ENCODE measurements around the gene DNAI2.

Gene DNAI2

GRCh38 chr17:74274060-74274708 lies at the start of gene DNAI2:
Gene DNAI2 (plus strand): TSS chr17:74274234. CDS start chr17:74281818, 7,584 bp downstream.
- peaks cover 15% of the 10 kb centered on the region for H3K27me3 ChIP-seq (ENCODE audit: control insufficient read depth, insufficient read depth, low read length)
- H3K4me3 ChIP-seq (ENCODE audit: low read depth, low read length) = peak within 1 kb of the TSS; percentile 45; the same call in 1 of the 2 replicates
- no peaks in the 10 kb centered on the region for H3K36me3 ChIP-seq (ENCODE audit: control insufficient read depth, insufficient read depth, low read length)
- H3K9me3 ChIP-seq (ENCODE audit: control insufficient read depth, insufficient read depth, low read length) = no peaks in the 10 kb centered on the region
- peaks cover 10% of the 10 kb centered on the region; the same call in 1 of the 2 replicates for H3K4me1 ChIP-seq (ENCODE audit: control insufficient read depth, insufficient read depth, low read length)
- H3K27ac ChIP-seq (ENCODE audit: low read depth, low read length) = no peak within 1 kb of the TSS
- H3K9ac ChIP-seq (ENCODE audit: low read depth, low read length) = no peak within 1 kb of the TSS

- no peak overlapping the region for H3K9ac ChIP-seq (ENCODE audit: low read depth, low read length)
- no peak overlapping the region for H3K4me3 ChIP-seq (ENCODE audit: low read depth, low read length)
- no peak overlapping the region for H3K27ac ChIP-seq (ENCODE audit: low read depth, low read length)
- no peaks in the 10 kb centered on the region for H3K4me1 ChIP-seq (ENCODE audit: control insufficient read depth, insufficient read depth, low read length)
- no peaks in the 10 kb centered on the region for H3K27me3 ChIP-seq (ENCODE audit: control insufficient read depth, insufficient read depth, low read length)
- no peaks in the 10 kb centered on the region for H3K36me3 ChIP-seq (ENCODE audit: control insufficient read depth, insufficient read depth, low read length)
- H3K9me3 ChIP-seq (ENCODE audit: control insufficient read depth, insufficient read depth, low read length) = no peaks in the 10 kb centered on the region
Measured at GRCh38 chr17:74224959-74225725, 48.9 kb upstream of the DNAI2 start.

GRCh38 chr17:74226252-74226651 lies 47.8 kb upstream of the DNAI2 start:
- H3K27me3 ChIP-seq (ENCODE audit: control insufficient read depth, insufficient read depth, low read length) = no peaks in the 10 kb centered on the region

GRCh38 chr17:74227271-74228080 lies 46.6 kb upstream of the DNAI2 start:
- Histone ChIP-seq H3K9ac (ENCODE audit: low read depth, low read length) (no peak overlapping the region), H3K4me1 (ENCODE audit: control insufficient read depth, insufficient read depth, low read length) (no peaks in the 10 kb centered on the region), H3K27me3 (ENCODE audit: control insufficient read depth, insufficient read depth, low read length) (no peaks in the 10 kb centered on the region), H3K27ac (ENCODE audit: low read depth, low read length) (no peak overlapping the region), H3K4me3 (ENCODE audit: low read depth, low read length) (no peak overlapping the region), H3K9me3 (ENCODE audit: control insufficient read depth, insufficient read depth, low read length) (no peaks in the 10 kb centered on the region), H3K36me3 (ENCODE audit: control insufficient read depth, insufficient read depth, low read length) (no peaks in the 10 kb centered on the region)

More at GRCh38 chr17:74226252-74226651, 47.8 kb upstream of the DNAI2 start:
- Histone ChIP-seq H3K36me3 (ENCODE audit: control insufficient read depth, insufficient read depth, low read length) (no peaks in the 10 kb centered on the region), H3K4me3 (ENCODE audit: low read depth, low read length) (no peak overlapping the region), H3K4me1 (ENCODE audit: control insufficient read depth, insufficient read depth, low read length) (no peaks in the 10 kb centered on the region), H3K9me3 (ENCODE audit: control insufficient read depth, insufficient read depth, low read length) (no peaks in the 10 kb centered on the region), H3K9ac (ENCODE audit: low read depth, low read length) (no peak overlapping the region), H3K27ac (ENCODE audit: low read depth, low read length) (no peak overlapping the region)

- no peaks in the 10 kb centered on the region for H3K9me3 ChIP-seq (ENCODE audit: control insufficient read depth, insufficient read depth, low read length)
- H3K4me1 ChIP-seq (ENCODE audit: control insufficient read depth, insufficient read depth, low read length) = no peaks in the 10 kb centered on the region
- no peaks in the 10 kb centered on the region for H3K36me3 ChIP-seq (ENCODE audit: control insufficient read depth, insufficient read depth, low read length)
- no peaks in the 10 kb centered on the region for H3K27me3 ChIP-seq (ENCODE audit: control insufficient read depth, insufficient read depth, low read length)
- no peak overlapping the region for H3K9ac ChIP-seq (ENCODE audit: low read depth, low read length)
- H3K4me3 ChIP-seq (ENCODE audit: low read depth, low read length) = no peak overlapping the region
- H3K27ac ChIP-seq (ENCODE audit: low read depth, low read length) = no peak overlapping the region
Measured at GRCh38 chr17:74228306-74228978, 45.6 kb upstream of the DNAI2 start.

GRCh38 chr17:74230896-74231295 lies 43.1 kb upstream of the DNAI2 start:
- no peaks in the 10 kb centered on the region for H3K36me3 ChIP-seq (ENCODE audit: control insufficient read depth, insufficient read depth, low read length)
- H3K9ac ChIP-seq (ENCODE audit: low read depth, low read length) = no peak overlapping the region
- no peak overlapping the region for H3K4me3 ChIP-seq (ENCODE audit: low read depth, low read length)
- no peaks in the 10 kb centered on the region for H3K27me3 ChIP-seq (ENCODE audit: control insufficient read depth, insufficient read depth, low read length)
- no peaks in the 10 kb centered on the region for H3K9me3 ChIP-seq (ENCODE audit: control insufficient read depth, insufficient read depth, low read length)
- no peak overlapping the region for H3K27ac ChIP-seq (ENCODE audit: low read depth, low read length)
- H3K4me1 ChIP-seq (ENCODE audit: control insufficient read depth, insufficient read depth, low read length) = peaks cover 6% of the 10 kb centered on the region; the same call in 1 of the 2 replicates

GRCh38 chr17:74231928-74232907 lies 41.8 kb upstream of the DNAI2 start:
- no peak overlapping the region for H3K27ac ChIP-seq (ENCODE audit: low read depth, low read length)

GRCh38 chr17:74233937-74234336 lies 40.1 kb upstream of the DNAI2 start:
- Histone ChIP-seq H3K9me3 (ENCODE audit: control insufficient read depth, insufficient read depth, low read length) (no peaks in the 10 kb centered on the region), H3K9ac (ENCODE audit: low read depth, low read length) (no peak overlapping the region), H3K27ac (ENCODE audit: low read depth, low read length) (no peak overlapping the region), H3K4me3 (ENCODE audit: low read depth, low read length) (no peak overlapping the region), H3K4me1 (ENCODE audit: control insufficient read depth, insufficient read depth, low read length) (peaks cover 9% of the 10 kb centered on the region; the same call in 1 of the 2 replicates), H3K27me3 (ENCODE audit: control insufficient read depth, insufficient read depth, low read length) (no peaks in the 10 kb centered on the region), H3K36me3 (ENCODE audit: control insufficient read depth, insufficient read depth, low read length) (no peaks in the 10 kb centered on the region)

More at GRCh38 chr17:74231928-74232907, 41.8 kb upstream of the DNAI2 start:
- Histone ChIP-seq H3K4me1 (ENCODE audit: control insufficient read depth, insufficient read depth, low read length) (peaks cover 9% of the 10 kb centered on the region; the same call in 1 of the 2 replicates), H3K4me3 (ENCODE audit: low read depth, low read length) (no peak overlapping the region), H3K9me3 (ENCODE audit: control insufficient read depth, insufficient read depth, low read length) (no peaks in the 10 kb centered on the region), H3K9ac (ENCODE audit: low read depth, low read length) (no peak overlapping the region), H3K36me3 (ENCODE audit: control insufficient read depth, insufficient read depth, low read length) (no peaks in the 10 kb centered on the region), H3K27me3 (ENCODE audit: control insufficient read depth, insufficient read depth, low read length) (no peaks in the 10 kb centered on the region)

GRCh38 chr17:74234486-74234885 lies 39.5 kb upstream of the DNAI2 start:
- no peak overlapping the region for H3K9ac ChIP-seq (ENCODE audit: low read depth, low read length)

More at GRCh38 chr17:74234486-74234885, 39.5 kb upstream of the DNAI2 start:
- Histone ChIP-seq H3K4me3 (ENCODE audit: low read depth, low read length) (no peak overlapping the region), H3K4me1 (ENCODE audit: control insufficient read depth, insufficient read depth, low read length) (peaks cover 9% of the 10 kb centered on the region; the same call in 1 of the 2 replicates), H3K9me3 (ENCODE audit: control insufficient read depth, insufficient read depth, low read length) (no peaks in the 10 kb centered on the region), H3K27me3 (ENCODE audit: control insufficient read depth, insufficient read depth, low read length) (no peaks in the 10 kb centered on the region), H3K36me3 (ENCODE audit: control insufficient read depth, insufficient read depth, low read length) (no peaks in the 10 kb centered on the region), H3K27ac (ENCODE audit: low read depth, low read length) (no peak overlapping the region)

All from HUES48 (cell line).